K562 (cell line): ENCODE results near the gene EEA1. TPM values are rescaled to one million over a fixed set of nuclear protein-coding genes. Genes with fewer than 3 reads are reported as not detected.

Experiments used
- ATAC-seq: fragments of 200-7000 bp; cut with Tn5 transposase; 3 replicates; pipeline ENCODE4 v1.9.1; 2020; ENCODE audit warnings: moderate library complexity
- BruUV-seq: library from RNA; stranded (reverse); fragments of 400-500 nt; replicated peaks from 2 replicates; lab custom pipeline; 2021; lab: Mats Ljungman, UMichigan
- CTCF ChIA-PET: fragments of 300-600 bp; formaldehyde crosslinking; extraction: SDS; loops from one replicate; lab custom pipeline; 2021; ENCODE audit warnings: low intra/inter-chr PET ratio; lab: Yijun Ruan, JAX
- POLR2A ChIA-PET: fragments of 300-600, 350-650 bp; sonication (Branson Sonifier 250); formaldehyde crosslinking; extraction: SDS; loops from one replicate; lab custom pipeline; 2021; ENCODE audit warnings: antibody characterized with exemption, inconsistent platforms; lab: Yijun Ruan, JAX
- DNase-seq, 4 experiments: peaks; one replicate each; pipeline versions ENCODE4 v3.0.0 to v3.0.0-alpha.2; 2011 to 2018; ENCODE audit warnings: low spot score in 3 of 4, mixed read lengths in 3 of 4; ENCODE audit errors: extremely low read depth in 1 of 4
- FAIRE-seq: peaks from 2 replicates; lab custom pipeline; 2011; peaks lifted over from hg19 to GRCh38; lab: Jason Lieb, UNC
- H2AFZ ChIP-seq: 2 replicates; pipeline ENCODE4 v1.6.0; 2011; ENCODE audit warnings: low read depth, low read length, control low read depth, inconsistent platforms
- H3K27ac ChIP-seq: fragments of 200-600 bp; 3 replicates; pipeline ENCODE4 v1.8.0; 2011; ENCODE audit warnings: low read depth, mild to moderate bottlenecking, control low read depth, inconsistent platforms, low read length, moderate library complexity, mixed read lengths; ENCODE audit errors: extremely low read depth
- H3K27me3 ChIP-seq, 2 experiments: fragments of 300-600 bp in 1 of 2; 2 replicates in 1 of 2; 3 replicates in 1 of 2; pipeline versions ENCODE4 v1.6.0 to v1.8.0; 2011; ENCODE audit warnings: inconsistent platforms in 2 of 2, low read length in 2 of 2, mild to moderate bottlenecking in 1 of 2, mixed read lengths in 1 of 2, moderate library complexity in 1 of 2; ENCODE audit not compliant: control insufficient read depth in 2 of 2, insufficient read depth in 2 of 2
- H3K36me3 ChIP-seq: fragments of 300-600 bp; 3 replicates; pipeline ENCODE4 v1.8.0; 2011; ENCODE audit warnings: mild to moderate bottlenecking, low read length, inconsistent platforms; ENCODE audit not compliant: control insufficient read depth, insufficient read depth
- H3K4me1 ChIP-seq, 2 experiments: fragments of 200-600 bp in 1 of 2; replicated peaks in 1 of 2; 2 replicates in 1 of 2; 3 replicates in 1 of 2; pipeline versions ENCODE4 v1.5.1 to v1.8.0; 2011; ENCODE audit warnings: inconsistent platforms in 2 of 2, low read length in 2 of 2, mild to moderate bottlenecking in 1 of 2, mixed read lengths in 1 of 2, moderate library complexity in 1 of 2; ENCODE audit not compliant: control insufficient read depth in 2 of 2, insufficient read depth in 2 of 2
- H3K4me2 ChIP-seq: 2 replicates; pipeline ENCODE4 v1.6.1; 2011; ENCODE audit warnings: low read length, control low read depth, inconsistent platforms, mixed read lengths; ENCODE audit not compliant: insufficient read depth
- H3K4me3 ChIP-seq: fragments of 200-600 bp; sonication (generic), shearing (Covaris generic); 2 replicates; pipeline ENCODE4 v1.5.1; 2016; ENCODE audit warnings: control low read depth, inconsistent platforms
- H3K79me2 ChIP-seq: fragments of 200-600 bp; 3 replicates; pipeline ENCODE4 v1.8.0; 2011; ENCODE audit warnings: low read length, inconsistent platforms; ENCODE audit not compliant: control insufficient read depth, insufficient read depth
- H3K9ac ChIP-seq, 2 experiments: 2 replicates each; pipeline versions ENCODE4 v1.6.0 to v1.6.1; 2011; ENCODE audit warnings: low read depth in 2 of 2, low read length in 2 of 2, control low read depth in 1 of 2, inconsistent platforms in 1 of 2, mild to moderate bottlenecking in 1 of 2, mixed read lengths in 1 of 2; ENCODE audit not compliant: insufficient read depth in 1 of 2
- H3K9me1 ChIP-seq: one replicate; pipeline ENCODE4 v1.6.0; 2011; ENCODE audit warnings: inconsistent platforms, mild to moderate bottlenecking, low read length, moderate library complexity; ENCODE audit not compliant: control insufficient read depth, insufficient read depth
- H3K9me3 ChIP-seq: replicated peaks from 2 replicates; pipeline ENCODE4 v1.5.1; 2011; ENCODE audit warnings: low read depth, low read length, inconsistent platforms; ENCODE audit not compliant: control insufficient read depth, insufficient read depth
- H4K20me1 ChIP-seq: replicated peaks from 2 replicates; pipeline ENCODE4 v1.6.1; 2011; ENCODE audit warnings: low read length, inconsistent platforms, mixed read lengths; ENCODE audit not compliant: control insufficient read depth, insufficient read depth
- ASH1L ChIP-seq: fragments of 450-650 bp; IDR thresholded peaks from 2 replicates; pipeline ENCODE4 v1.6.1; 2018; ENCODE audit warnings: borderline replicate concordance, mild to moderate bottlenecking, low read depth; ENCODE audit not compliant: partially characterized antibody
- FOXK1 ChIP-seq: sonication (generic); formaldehyde crosslinking; IDR thresholded peaks from 2 replicates; pipeline ENCODE4 v1.8.0; 2022; ENCODE audit warnings: missing genetic modification reagents, mild to moderate bottlenecking, borderline replicate concordance
- FOXP1 ChIP-seq: sonication (generic); formaldehyde crosslinking; IDR thresholded peaks from 2 replicates; pipeline ENCODE4 v1.8.0; 2022; ENCODE audit warnings: mild to moderate bottlenecking, missing genetic modification reagents
- HNRNPK ChIP-seq: fragments of 200-400 bp; formaldehyde crosslinking; IDR thresholded peaks from one replicate; pipeline ENCODE4 v1.6.1; 2018; ENCODE audit warnings: mild to moderate bottlenecking, low read depth, low read length; ENCODE audit not compliant: poor library complexity, severe bottlenecking
- JUNB ChIP-seq: fragments of 450-650 bp; formaldehyde crosslinking; conservative IDR thresholded peaks from 2 replicates; pipeline ENCODE4 v1.4.0; 2020; ENCODE audit warnings: mild to moderate bottlenecking
- KAT8 ChIP-seq: fragments of 450-650 bp; IDR thresholded peaks from 2 replicates; pipeline ENCODE4 v1.6.1; 2016; ENCODE audit warnings: low read depth, mild to moderate bottlenecking
- MEIS2 ChIP-seq: fragments of 450-650 bp; IDR thresholded peaks from 2 replicates; pipeline ENCODE4 v1.6.1; 2014; ENCODE audit warnings: mild to moderate bottlenecking; ENCODE audit not compliant: partially characterized antibody
- NFIX ChIP-seq: fragments of 250-450 bp; sonication (Bioruptor Pico); IDR thresholded peaks from 2 replicates; pipeline ENCODE4 v1.4.0; 2020; ENCODE audit warnings: low read depth, mild to moderate bottlenecking, moderate library complexity
- ZNF143 ChIP-seq: sonication (generic); formaldehyde crosslinking; IDR thresholded peaks from 2 replicates; pipeline ENCODE4 v1.9.0; 2022; ENCODE audit warnings: mild to moderate bottlenecking, missing genetic modification reagents
- ZNF57 ChIP-seq: fragments of 450-650 bp; formaldehyde crosslinking; IDR thresholded peaks from 2 replicates; pipeline ENCODE4 v1.4.0; 2020; ENCODE audit warnings: mild to moderate bottlenecking, moderate library complexity
- ZNF586 ChIP-seq: fragments of 450-650 bp; formaldehyde crosslinking; conservative IDR thresholded peaks from 2 replicates; pipeline ENCODE4 v1.4.0; 2020; ENCODE audit warnings: mild to moderate bottlenecking, moderate library complexity
- WGBS: fragments of 100-300 bp; shearing (Covaris generic); methylation state at CpG from one replicate; pipeline ENCODE4 v1.1.6; 2016; ENCODE audit warnings: low coverage, mixed read lengths; ENCODE audit not compliant: insufficient coverage; ENCODE audit errors: missing lambda C conversion rate; 5-methylcytosine and 5-hydroxymethylcytosine counted together
- in situ Hi-C: fragments of 300-500 bp; cut with MboI; formaldehyde crosslinking; loops from 4 replicates; pipeline ENCODE4 v1.15.0; 2018; ENCODE audit warnings: inconsistent platforms, mixed read lengths
- intact Hi-C: fragments of 100-400 bp; cut with micrococcal nuclease; formaldehyde crosslinking; loops from 2 replicates; pipeline ENCODE4 v1.14.2; 2022
- polyA plus RNA-seq, 8 experiments: library from polyadenylated mRNA; depleted of rRNA in 4 of 8; stranded (reverse) in 5 of 8; unstranded in 3 of 8; fragments of >200 nt; fragmentation: Nextera tagmentation in 2 of 8; fragmentation: Illumina TruSeq in 1 of 8; extraction: Ambion mirVana in 2 of 8; extraction: Trizol in 1 of 8; gene quantifications; 2 replicates each; pipeline versions ENCODE4 v1.2.1 to v1.2.3, GENCODE V29; 2011 to 2014; ENCODE audit warnings: inconsistent platforms in 1 of 8, missing spikeins in 1 of 8
- total RNA-seq, 7 experiments: library from RNA; depleted of rRNA in 6 of 7; stranded (reverse); fragments of >200 nt in 6 of 7; fragmentation: Illumina TruSeq in 2 of 7; extraction: Trizol in 2 of 7; gene quantifications; 2 replicates each; pipeline versions ENCODE4 v1.2.1 to v1.2.3, GENCODE V29; 2011 to 2021; ENCODE audit warnings: low replicate concordance in 1 of 7
- TF ChIP-seq, protein P1 (sequence below), 3 experiments: fragments of 200-800 bp in 1 of 3; sonication (Bioruptor generic) in 1 of 3; sonication (generic) in 1 of 3; formaldehyde crosslinking in 1 of 3; IDR thresholded peaks; 2 replicates each; pipeline versions ENCODE4 v1.6.1 to v1.8.0; 2016 to 2022; ENCODE audit warnings: mild to moderate bottlenecking in 2 of 3, missing compliant biosample characterization in 2 of 3, missing genetic modification characterization in 2 of 3, missing genetic modification reagents in 1 of 3
- TF ChIP-seq, protein P2 (sequence below): fragments of 250-450 bp; sonication (Bioruptor Pico); IDR thresholded peaks from 2 replicates; pipeline ENCODE4 v1.8.0; 2021; ENCODE audit warnings: borderline replicate concordance, mild to moderate bottlenecking, moderate library complexity; ENCODE audit not compliant: poor library complexity, severe bottlenecking
- TF ChIP-seq, protein P3 (sequence below): sonication (generic); formaldehyde crosslinking; IDR thresholded peaks from 2 replicates; pipeline ENCODE4 v1.9.0; 2022; ENCODE audit warnings: mild to moderate bottlenecking, missing genetic modification reagents
- TF ChIP-seq, protein P4 (sequence below), 2 experiments: IDR thresholded peaks in 1 of 2; conservative IDR thresholded peaks in 1 of 2; 2 replicates each; pipeline ENCODE4 v1.6.1; 2016; ENCODE audit warnings: low read depth in 2 of 2, mild to moderate bottlenecking in 1 of 2, missing compliant biosample characterization in 1 of 2, missing genetic modification characterization in 1 of 2, moderate library complexity in 1 of 2

The EEA1 gene
- total and polyA plus RNA-seq, 9 of the 15 experiments (the other 6 are each of a cell fraction or from before 2014, with no cell fraction given) = 3.5 to 17.1 (median 7.5) TPM

DNA sequence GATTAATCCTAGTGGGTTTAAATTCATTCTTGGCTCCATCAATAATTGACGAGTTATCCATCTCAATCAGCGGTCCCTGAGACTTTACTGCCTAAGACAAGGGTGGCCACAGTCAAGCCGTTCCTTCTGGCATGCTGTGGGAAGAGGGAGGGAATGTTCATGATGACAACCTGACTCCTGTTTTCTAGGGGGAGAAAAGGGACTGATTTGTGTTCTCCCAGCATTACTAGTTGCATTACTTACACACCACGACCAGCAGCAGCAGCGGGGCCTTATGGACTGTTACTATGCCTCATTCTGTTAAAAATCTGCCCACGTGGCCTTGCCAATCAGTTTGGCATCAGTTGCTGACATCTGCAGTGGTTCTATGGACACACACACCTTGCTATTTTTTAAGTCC lies 196.4 kb downstream of the EEA1 start (continued):
- TF ChIP-seq, protein P1, sequence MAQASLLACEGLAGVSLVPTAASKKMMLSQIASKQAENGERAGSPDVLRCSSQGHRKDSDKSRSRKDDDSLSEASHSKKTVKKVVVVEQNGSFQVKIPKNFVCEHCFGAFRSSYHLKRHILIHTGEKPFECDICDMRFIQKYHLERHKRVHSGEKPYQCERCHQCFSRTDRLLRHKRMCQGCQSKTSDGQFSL (CRISPR knock-in tag; IDR thresholded peaks at IDR 0.05) = no peak
- TF ChIP-seq, protein P1 (tag; IDR thresholded peaks at IDR 0.05) = no peak
- TF ChIP-seq ZNF143 (CRISPR knock-in tag) = no peak

DNA sequence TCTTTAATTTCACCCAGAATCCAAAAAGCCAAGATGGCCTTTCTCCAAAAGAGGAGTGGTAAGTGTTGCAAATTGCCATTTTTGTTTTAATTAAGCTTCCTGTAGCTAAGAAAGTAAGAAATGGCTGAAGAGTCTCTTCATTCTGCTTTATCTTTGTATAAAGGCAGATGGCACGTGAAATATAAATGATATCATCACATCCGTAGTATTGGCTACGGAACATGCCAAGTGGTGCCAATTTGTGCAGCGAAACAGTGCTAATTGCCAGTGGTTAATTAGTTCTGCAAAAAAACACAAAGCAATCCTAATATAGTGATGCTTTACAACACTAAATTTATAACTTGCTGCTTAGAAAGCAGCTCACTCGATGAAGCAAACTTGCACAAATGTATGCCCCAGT lies 196.9 kb downstream of the EEA1 start:
- Histone ChIP-seq H3K36me3 (no peaks in the 10 kb centered on the region), H3K9ac (no peak overlapping the region), H3K79me2 (no peaks in the 10 kb centered on the region), H3K4me1 (no peaks in the 10 kb centered on the region), H3K4me2 (no peak overlapping the region), H3K9me3 (no peaks in the 10 kb centered on the region), H3K4me3 (no peak overlapping the region), H3K27me3 (peaks cover 22 to 27% of the 10 kb centered on the region in 2 experiments; a peak in 4 of 5 replicates), H3K27ac (no peak overlapping the region), H4K20me1 (no peaks in the 10 kb centered on the region), H2AFZ (no peak overlapping the region), H3K9me1 (no peaks in the 10 kb centered on the region)
- ATAC-seq (no peak), DNase-seq (no peak), FAIRE-seq (no peak)
- no TSS peak for BruUV-seq
- intact Hi-C loops = no loop called here
- in situ Hi-C loops = no loop called here
- TF ChIP-seq, protein P2, sequence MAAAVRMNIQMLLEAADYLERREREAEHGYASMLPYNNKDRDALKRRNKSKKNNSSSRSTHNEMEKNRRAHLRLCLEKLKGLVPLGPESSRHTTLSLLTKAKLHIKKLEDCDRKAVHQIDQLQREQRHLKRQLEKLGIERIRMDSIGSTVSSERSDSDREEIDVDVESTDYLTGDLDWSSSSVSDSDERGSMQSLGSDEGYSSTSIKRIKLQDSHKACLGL (CRISPR knock-in tag) = no peak
- TF ChIP-seq HNRNPK (no peak), ZNF586 (no peak), MEIS2 (no peak), FOXP1 (CRISPR knock-in tag) (no peak), JUNB (CRISPR knock-in tag) (no peak), FOXK1 (CRISPR knock-in tag) (no peak), ZNF143 (CRISPR knock-in tag) (no peak), NFIX (CRISPR knock-in tag) (no peak), ASH1L (no peak), ZNF57 (CRISPR knock-in tag) (no peak), KAT8 (no peak)
- TF ChIP-seq, protein P3, sequence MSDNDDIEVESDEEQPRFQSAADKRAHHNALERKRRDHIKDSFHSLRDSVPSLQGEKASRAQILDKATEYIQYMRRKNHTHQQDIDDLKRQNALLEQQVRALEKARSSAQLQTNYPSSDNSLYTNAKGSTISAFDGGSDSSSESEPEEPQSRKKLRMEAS (CRISPR knock-in tag) = no peak
- TF ChIP-seq, protein P4, sequence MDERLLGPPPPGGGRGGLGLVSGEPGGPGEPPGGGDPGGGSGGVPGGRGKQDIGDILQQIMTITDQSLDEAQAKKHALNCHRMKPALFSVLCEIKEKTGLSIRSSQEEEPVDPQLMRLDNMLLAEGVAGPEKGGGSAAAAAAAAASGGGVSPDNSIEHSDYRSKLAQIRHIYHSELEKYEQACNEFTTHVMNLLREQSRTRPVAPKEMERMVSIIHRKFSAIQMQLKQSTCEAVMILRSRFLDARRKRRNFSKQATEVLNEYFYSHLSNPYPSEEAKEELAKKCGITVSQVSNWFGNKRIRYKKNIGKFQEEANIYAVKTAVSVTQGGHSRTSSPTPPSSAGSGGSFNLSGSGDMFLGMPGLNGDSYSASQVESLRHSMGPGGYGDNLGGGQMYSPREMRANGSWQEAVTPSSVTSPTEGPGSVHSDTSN (CRISPR knock-in tag; IDR thresholded peaks at IDR 0.05; ENCODE audit: low read depth) = no peak
- TF ChIP-seq, protein P4 (tag; conservative IDR thresholded peaks at IDR 0.05; ENCODE audit: low read depth) = no peak
- WGBS = 1% methylated on average over 5 of the region's 5 CpGs
- CTCF ChIA-PET = no interaction called here
- POLR2A ChIA-PET = no interaction called here
